ENCODE data around the gene ARHGAP42.

DNA sequence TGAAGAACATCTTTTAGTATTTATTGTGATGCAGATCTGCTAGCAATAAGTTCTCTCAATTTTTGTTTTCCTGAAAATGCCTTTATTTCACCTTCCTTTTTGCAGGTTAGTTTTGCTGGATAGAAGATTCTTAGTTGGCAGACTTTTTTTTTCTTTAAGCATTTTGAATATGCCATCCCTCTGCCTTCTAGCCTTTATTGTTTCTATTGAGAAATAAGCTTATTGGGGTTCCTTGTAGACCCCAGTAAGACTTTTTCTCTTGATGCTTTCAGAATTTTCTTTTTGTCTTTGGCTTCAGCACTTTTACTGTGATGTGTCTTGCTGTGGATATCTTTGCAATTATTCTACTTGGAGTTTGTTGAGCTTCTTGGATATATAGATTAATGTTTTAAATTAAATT, 281.9 kb downstream of the ARHGAP42 start:
- TF ChIP-seq POLR2A (IDR thresholded peaks at IDR 0.05; ENCODE audit: low read depth, low read length) (no peak), POLR2AphosphoS5 (IDR thresholded peaks at IDR 0.05; ENCODE audit: low read depth, low read length) (no peak)

Data from GM12892 (cell line).